Measurements from ENCODE around the gene ATAT1. TPM values are rescaled to one million over a fixed set of nuclear protein-coding genes. Genes with fewer than 3 reads are reported as not detected.
A peak's percentile ranks its signal among the peaks of the same experiment; 100 is the strongest.

Gene ATAT1
- total and polyA plus RNA-seq, 2 experiments from 2014 or later: 12.8 to 23.0 TPM

- TF ChIP-seq EZH2phosphoT487 (IDR thresholded peaks at IDR 0.05; ENCODE audit: unreplicated experiment) (no peak), REST (IDR thresholded peaks at IDR 0.05; ENCODE audit: unreplicated experiment) (no peak)
Observed at GRCh38 chr6:30689985-30690384, 63.3 kb downstream of the ATAT1 start (continued).

DNA sequence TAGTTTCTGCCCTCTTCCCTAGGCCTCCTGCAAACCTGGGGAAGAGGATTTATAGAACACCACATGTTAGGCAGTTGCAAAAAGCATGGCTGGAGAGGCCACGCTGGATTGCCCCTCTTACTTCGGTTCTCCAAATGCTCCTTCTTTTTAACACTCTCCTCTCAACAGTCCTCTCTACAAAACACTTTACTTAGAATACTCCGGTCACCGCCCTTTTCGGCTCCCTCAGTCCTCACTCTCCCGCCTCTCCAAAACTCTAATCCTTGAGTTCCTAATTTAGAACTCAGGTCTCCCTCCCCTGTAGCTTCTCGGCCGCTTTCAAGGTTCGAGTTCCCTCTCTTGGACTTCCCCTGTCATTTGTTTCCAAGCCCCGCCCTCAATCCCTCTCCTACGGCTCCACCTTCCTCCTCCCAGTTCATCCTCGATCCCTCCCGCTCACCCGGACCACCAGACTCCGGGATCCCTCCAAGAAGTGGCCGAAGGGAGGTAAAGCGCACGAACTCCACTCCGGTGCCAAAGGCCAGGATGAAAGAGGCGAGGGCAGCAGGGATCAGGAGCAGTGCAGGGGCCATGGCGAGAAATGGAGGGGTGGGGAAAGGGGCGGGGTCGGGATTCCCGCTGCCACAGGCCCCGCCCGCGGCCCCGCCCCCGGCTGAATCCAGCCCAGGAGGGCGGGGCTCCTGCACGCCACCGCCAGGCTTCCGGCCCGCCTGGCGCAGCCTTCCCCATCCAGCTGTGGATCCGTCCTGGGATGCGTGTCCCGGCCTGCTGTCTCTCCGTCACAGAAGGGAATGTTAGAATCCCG, 63.9 kb downstream of the ATAT1 start, which contains the start of gene NRM:
TSS of gene NRM (minus strand) at position 582 of the 805 bp plus-strand sequence. CDS start at position 572, 10 bp downstream.
- peaks cover 41% of the 10 kb centered on the region for H3K4me1 Mint-ChIP-seq

More for the DNA sequence above, 63.9 kb downstream of the ATAT1 start, which contains the start of gene NRM:
- H3K27me3 Mint-ChIP-seq (ENCODE audit: insufficient read depth, low read depth, poor library complexity): peaks cover 30% of the 10 kb centered on the region
- Histone ChIP-seq H3K27me3 (ENCODE audit: insufficient read depth) (0 out of 2 replicates have a peak, but pooled peaks cover 5% of the 10 kb centered on the region), H4K20me1 (replicated peaks; ENCODE audit: insufficient read depth) (no peaks in the 10 kb centered on the region), H3F3A (replicated peaks; ENCODE audit: low read depth) (peaks cover 12% of the 10 kb centered on the region), H3K4me3 (peak within 1 kb of the TSS; percentile 94), H3K79me2 (replicated peaks; ENCODE audit: insufficient read depth) (peaks cover under 1% of the 10 kb centered on the region; the same call in 1 of the 2 replicates), H3K27ac (ENCODE audit: low read depth) (peak within 1 kb of the TSS; percentile 90), H3K4me1 (ENCODE audit: insufficient read depth) (peaks cover 26% of the 10 kb centered on the region), H2AFZ (peak within 1 kb of the TSS; percentile 99; the same call in 1 of the 2 replicates), H3K36me3 (ENCODE audit: insufficient read depth) (no peaks in the 10 kb centered on the region), H3K4me2 (peak within 1 kb of the TSS; percentile 81), H3K9me2 (ENCODE audit: insufficient read depth) (no peaks in the 10 kb centered on the region)
- peak; percentile 46 for ATAC-seq
- peaks cover 12% of the 10 kb centered on the region for H3K36me3 Mint-ChIP-seq (ENCODE audit: low read depth)
- H3K9me3 Mint-ChIP-seq: no peaks in the 10 kb centered on the region
- H3K4me3 Mint-ChIP-seq: peak within 1 kb of the TSS; percentile 88
- peak; percentile 95 for DNase-seq (ENCODE audit: low spot score)
- H3K27ac Mint-ChIP-seq: peak within 1 kb of the TSS; percentile 80
- 0 out of 2 replicates have a peak, but pooled peaks have one; percentile 34 for TF ChIP-seq CREB1 (CRISPR knock-in tag; IDR thresholded peaks at IDR 0.05; ENCODE audit: low read depth)
- TF ChIP-seq POLR2AphosphoS5 (IDR thresholded peaks at IDR 0.05; ENCODE audit: low read depth): peak; percentile 79
- no peak for TF ChIP-seq JUNB (IDR thresholded peaks at IDR 0.05; ENCODE audit: unreplicated experiment)
- TF ChIP-seq NANOG (IDR thresholded peaks at IDR 0.05; ENCODE audit: borderline replicate concordance): no peak
- TF ChIP-seq, protein P1, sequence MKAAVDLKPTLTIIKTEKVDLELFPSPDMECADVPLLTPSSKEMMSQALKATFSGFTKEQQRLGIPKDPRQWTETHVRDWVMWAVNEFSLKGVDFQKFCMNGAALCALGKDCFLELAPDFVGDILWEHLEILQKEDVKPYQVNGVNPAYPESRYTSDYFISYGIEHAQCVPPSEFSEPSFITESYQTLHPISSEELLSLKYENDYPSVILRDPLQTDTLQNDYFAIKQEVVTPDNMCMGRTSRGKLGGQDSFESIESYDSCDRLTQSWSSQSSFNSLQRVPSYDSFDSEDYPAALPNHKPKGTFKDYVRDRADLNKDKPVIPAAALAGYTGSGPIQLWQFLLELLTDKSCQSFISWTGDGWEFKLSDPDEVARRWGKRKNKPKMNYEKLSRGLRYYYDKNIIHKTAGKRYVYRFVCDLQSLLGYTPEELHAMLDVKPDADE (IDR thresholded peaks at IDR 0.05): no peak
- no peak for TF ChIP-seq ZNF462 (CRISPR knock-in tag; IDR thresholded peaks at IDR 0.05)
